ENCODE data around the gene PIBF1.

DNA sequence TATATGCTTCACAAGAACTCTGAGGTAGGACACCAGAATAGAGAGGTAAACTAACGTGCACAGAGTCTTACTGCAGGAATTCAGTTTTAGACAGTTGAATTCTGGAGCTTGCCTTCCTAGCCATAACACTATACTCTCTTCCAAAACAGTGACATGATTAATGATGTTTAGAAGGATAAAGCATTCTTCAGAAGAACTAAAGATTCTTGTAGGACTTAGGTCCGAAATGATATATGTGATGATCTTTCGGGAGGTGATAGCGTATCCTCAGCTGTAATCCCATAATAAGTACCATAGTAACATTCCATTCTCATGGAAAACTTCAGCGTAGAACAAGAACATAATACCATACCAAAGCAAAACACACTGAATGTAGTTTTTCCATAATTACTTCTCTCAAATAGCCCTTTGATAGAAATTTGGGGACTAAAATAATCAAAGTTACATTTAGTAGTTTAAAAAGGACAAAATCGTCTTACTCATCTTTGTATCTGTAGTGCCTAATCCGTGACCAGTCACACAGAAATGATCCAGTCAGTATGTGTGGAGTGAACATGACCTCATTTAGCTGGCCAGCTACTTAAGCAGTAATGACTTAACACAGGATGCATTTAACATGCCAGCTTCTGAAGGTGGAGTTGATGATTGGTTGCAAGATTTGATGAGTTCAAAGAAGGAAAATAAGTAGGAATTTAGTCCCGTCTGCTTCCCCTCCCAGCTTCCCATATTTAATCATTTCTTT, 38.4 kb downstream of the PIBF1 start:
- no peak for TF ChIP-seq CTCF (conservative IDR thresholded peaks at IDR 0.05 in 1 of 2, IDR thresholded peaks at IDR 0.05 in 1 of 2; ENCODE audit: low read depth in 1 of 2, low read length in 2 of 2)
- no peak for TF ChIP-seq EZH2 (IDR thresholded peaks at IDR 0.05; ENCODE audit: low read length, missing control alignments)

Measured in fibroblast of lung (primary cell).